Measurements from ENCODE around the gene CHRNA9. TPM values are rescaled to one million over a fixed set of nuclear protein-coding genes. Genes with fewer than 3 reads are reported as not detected.

Gene CHRNA9
- total RNA-seq, 1 donor from 2014 or later, result not detected

DNA sequence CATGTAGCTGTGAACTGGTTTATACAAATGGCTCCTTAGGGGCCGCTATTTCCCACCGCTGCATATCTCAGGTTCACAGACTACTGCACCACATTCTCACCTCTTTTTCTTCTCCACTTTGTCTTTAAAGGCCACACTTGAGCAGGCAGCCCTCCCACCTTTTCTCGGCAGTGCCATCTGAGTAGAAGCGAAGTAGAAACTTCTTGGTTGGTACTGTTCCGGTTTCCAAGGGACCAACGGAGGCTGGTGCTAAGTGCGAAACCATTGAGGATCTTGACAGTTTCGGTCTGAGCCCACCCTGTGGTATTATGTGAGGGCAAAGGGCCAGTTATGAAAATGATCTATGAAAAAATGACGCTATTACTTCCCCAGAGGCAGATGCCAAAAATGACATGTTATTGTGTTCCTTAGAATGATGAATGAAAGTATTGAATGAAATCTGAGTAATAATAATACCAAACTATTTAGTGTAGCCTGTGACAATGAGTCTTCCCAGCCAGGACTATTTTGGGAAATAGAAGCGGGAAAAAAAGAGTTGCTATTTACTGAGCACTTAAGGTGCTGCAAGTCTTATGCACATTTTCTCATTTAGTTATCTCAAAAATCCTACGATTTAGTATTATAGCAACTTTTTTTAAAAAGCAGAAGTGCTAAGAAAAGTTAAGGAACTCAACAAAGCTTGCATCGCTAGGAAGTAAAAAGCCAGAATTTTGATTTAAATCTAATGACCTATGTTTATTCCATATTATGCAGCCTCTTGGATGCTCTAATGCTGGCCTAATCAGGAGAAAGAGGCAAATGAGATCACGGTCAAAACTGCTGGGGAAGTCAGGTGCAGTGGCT is 29.6 kb upstream of the CHRNA9 start:
- TF ChIP-seq, protein P1, sequence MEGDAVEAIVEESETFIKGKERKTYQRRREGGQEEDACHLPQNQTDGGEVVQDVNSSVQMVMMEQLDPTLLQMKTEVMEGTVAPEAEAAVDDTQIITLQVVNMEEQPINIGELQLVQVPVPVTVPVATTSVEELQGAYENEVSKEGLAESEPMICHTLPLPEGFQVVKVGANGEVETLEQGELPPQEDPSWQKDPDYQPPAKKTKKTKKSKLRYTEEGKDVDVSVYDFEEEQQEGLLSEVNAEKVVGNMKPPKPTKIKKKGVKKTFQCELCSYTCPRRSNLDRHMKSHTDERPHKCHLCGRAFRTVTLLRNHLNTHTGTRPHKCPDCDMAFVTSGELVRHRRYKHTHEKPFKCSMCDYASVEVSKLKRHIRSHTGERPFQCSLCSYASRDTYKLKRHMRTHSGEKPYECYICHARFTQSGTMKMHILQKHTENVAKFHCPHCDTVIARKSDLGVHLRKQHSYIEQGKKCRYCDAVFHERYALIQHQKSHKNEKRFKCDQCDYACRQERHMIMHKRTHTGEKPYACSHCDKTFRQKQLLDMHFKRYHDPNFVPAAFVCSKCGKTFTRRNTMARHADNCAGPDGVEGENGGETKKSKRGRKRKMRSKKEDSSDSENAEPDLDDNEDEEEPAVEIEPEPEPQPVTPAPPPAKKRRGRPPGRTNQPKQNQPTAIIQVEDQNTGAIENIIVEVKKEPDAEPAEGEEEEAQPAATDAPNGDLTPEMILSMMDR (IDR thresholded peaks at IDR 0.05; ENCODE audit: partially characterized antibody, unreplicated experiment), result no peak
- Mint-ChIP-seq H3K4me3 (ENCODE audit: unreplicated experiment) (no peak overlapping the region), H3K27ac (ENCODE audit: unreplicated experiment) (no peak overlapping the region), H3K9me3 (ENCODE audit: unreplicated experiment) (no peaks in the 10 kb centered on the region), H3K36me3 (ENCODE audit: unreplicated experiment) (peaks cover 4% of the 10 kb centered on the region), H3K27me3 (ENCODE audit: unreplicated experiment) (peaks cover 6% of the 10 kb centered on the region), H3K4me1 (ENCODE audit: low read depth, unreplicated experiment) (no peaks in the 10 kb centered on the region)
- DNase-seq, result no peak

DNA sequence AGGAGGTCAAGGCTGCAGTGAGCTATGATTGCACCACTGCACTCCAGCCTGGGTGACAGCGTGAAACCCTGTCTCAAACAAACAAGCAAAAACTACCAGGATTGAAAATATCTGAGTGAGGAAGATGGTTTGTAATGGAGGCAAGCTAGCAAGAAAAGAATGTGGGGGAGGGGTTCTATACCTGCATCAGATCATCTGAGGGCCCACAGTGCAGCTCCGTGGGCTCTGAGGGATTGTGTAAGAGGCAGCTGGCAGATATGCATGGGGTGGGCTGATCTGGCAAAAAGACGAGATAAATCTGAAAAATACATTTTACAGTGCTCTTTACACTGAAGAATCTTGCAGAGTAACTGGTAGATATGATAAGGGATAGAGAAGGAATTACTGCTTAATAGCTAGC is 28.9 kb upstream of the CHRNA9 start:
- Mint-ChIP-seq H3K4me1 (ENCODE audit: low read depth, unreplicated experiment) (no peaks in the 10 kb centered on the region), H3K4me3 (ENCODE audit: unreplicated experiment) (no peak overlapping the region), H3K27ac (ENCODE audit: unreplicated experiment) (no peak overlapping the region), H3K9me3 (ENCODE audit: unreplicated experiment) (no peaks in the 10 kb centered on the region), H3K36me3 (ENCODE audit: unreplicated experiment) (peaks cover 4% of the 10 kb centered on the region), H3K27me3 (ENCODE audit: unreplicated experiment) (peaks cover 8% of the 10 kb centered on the region)
- TF ChIP-seq, protein P1 (IDR thresholded peaks at IDR 0.05; ENCODE audit: partially characterized antibody, unreplicated experiment), result no peak
- DNase-seq, result no peak

DNA sequence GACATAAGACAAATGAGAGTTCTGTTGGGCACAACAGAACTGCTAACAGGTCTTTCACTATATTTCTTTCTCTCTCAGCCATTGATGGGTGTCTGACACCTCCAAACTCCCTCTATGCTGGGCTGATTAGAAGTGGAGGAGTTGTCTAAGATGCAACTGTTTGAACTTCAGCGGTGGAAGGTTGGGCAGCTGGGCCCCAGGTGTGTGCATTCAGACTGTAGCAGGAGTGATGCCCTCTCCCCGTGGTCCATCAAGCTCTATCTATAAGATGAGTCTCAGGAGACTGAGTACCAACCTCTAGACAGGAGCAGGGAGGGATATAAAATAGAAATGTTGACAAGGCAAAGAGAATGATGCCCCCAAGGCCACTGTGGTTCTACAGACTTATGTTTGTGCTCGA is 28.2 kb upstream of the CHRNA9 start:
- no peaks in the 10 kb centered on the region for H3K4me1 Mint-ChIP-seq (ENCODE audit: low read depth, unreplicated experiment)
- H3K27ac Mint-ChIP-seq (ENCODE audit: unreplicated experiment), result no peak overlapping the region
- DNase-seq, result no peak
- peaks cover 5% of the 10 kb centered on the region for H3K27me3 Mint-ChIP-seq (ENCODE audit: unreplicated experiment)
- TF ChIP-seq, protein P1 (IDR thresholded peaks at IDR 0.05; ENCODE audit: partially characterized antibody, unreplicated experiment), result no peak
- H3K36me3 Mint-ChIP-seq (ENCODE audit: unreplicated experiment), result peaks cover 4% of the 10 kb centered on the region
- H3K4me3 Mint-ChIP-seq (ENCODE audit: unreplicated experiment), result no peak overlapping the region
- H3K9me3 Mint-ChIP-seq (ENCODE audit: unreplicated experiment), result no peaks in the 10 kb centered on the region

DNA sequence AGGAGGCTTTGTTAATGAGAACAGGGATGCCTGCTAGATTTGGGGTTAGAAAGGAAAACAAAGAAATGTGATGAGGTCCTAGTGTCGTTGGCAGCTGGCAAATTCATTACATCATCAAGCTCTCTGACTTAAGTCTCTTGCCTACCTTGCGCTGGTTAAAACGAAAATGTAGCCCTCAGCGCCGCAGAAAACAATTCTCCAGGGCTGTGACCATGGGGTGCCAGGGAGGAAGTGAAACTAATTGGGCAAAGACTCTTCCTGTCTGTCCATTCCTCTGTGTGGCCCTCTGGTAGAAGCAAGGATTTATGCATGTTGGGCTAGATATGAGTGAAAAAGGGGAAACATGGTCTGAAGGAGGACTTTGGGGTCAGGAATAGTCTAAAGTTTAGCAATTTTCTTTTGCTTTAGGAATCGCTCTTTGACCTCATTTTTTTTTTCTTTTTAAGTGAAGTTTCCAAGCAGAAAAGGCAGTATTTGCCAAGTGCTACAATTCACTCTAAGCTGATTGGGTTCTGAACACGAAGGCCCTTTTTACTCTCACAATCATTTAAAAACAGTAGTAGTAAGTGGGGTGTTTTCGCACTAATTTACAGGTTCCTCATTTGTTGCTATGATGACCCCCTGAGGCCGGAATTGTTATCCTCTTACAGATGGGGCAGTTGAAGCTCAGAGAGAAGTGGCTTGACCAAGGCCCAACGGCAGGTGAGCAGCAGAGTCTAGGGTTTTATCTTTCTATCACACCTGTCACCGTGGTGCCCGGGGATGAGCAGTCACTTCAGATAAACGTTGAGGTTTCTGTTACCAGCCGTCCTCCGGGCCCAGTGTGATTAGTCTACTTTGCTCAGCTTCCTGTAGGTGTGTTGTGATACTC is 27.3 kb upstream of the CHRNA9 start:
- H3K4me3 Mint-ChIP-seq (ENCODE audit: unreplicated experiment), result no peak overlapping the region
- H3K9me3 Mint-ChIP-seq (ENCODE audit: unreplicated experiment), result peaks cover 1% of the 10 kb centered on the region
- H3K27ac Mint-ChIP-seq (ENCODE audit: unreplicated experiment), result no peak overlapping the region
- H3K4me1 Mint-ChIP-seq (ENCODE audit: low read depth, unreplicated experiment), result no peaks in the 10 kb centered on the region
- peaks cover under 1% of the 10 kb centered on the region for H3K36me3 Mint-ChIP-seq (ENCODE audit: unreplicated experiment)
- DNase-seq, result no peak
- H3K27me3 Mint-ChIP-seq (ENCODE audit: unreplicated experiment), result peaks cover 5% of the 10 kb centered on the region
- TF ChIP-seq, protein P1 (IDR thresholded peaks at IDR 0.05; ENCODE audit: partially characterized antibody, unreplicated experiment), result no peak

Measured in glutamatergic neuron (in vitro differentiated cells).